ENCODE results near the gene NHERF1. TPM values are rescaled to one million over a fixed set of nuclear protein-coding genes. Genes with fewer than 3 reads are reported as not detected.
A peak's percentile ranks its signal among the peaks of the same experiment; 100 is the strongest.

The NHERF1 gene
- polyA plus RNA-seq, 1 donor (not counting 4 experiments of a cell fraction or from before 2014, with no cell fraction given) = 45.6 TPM

DNA sequence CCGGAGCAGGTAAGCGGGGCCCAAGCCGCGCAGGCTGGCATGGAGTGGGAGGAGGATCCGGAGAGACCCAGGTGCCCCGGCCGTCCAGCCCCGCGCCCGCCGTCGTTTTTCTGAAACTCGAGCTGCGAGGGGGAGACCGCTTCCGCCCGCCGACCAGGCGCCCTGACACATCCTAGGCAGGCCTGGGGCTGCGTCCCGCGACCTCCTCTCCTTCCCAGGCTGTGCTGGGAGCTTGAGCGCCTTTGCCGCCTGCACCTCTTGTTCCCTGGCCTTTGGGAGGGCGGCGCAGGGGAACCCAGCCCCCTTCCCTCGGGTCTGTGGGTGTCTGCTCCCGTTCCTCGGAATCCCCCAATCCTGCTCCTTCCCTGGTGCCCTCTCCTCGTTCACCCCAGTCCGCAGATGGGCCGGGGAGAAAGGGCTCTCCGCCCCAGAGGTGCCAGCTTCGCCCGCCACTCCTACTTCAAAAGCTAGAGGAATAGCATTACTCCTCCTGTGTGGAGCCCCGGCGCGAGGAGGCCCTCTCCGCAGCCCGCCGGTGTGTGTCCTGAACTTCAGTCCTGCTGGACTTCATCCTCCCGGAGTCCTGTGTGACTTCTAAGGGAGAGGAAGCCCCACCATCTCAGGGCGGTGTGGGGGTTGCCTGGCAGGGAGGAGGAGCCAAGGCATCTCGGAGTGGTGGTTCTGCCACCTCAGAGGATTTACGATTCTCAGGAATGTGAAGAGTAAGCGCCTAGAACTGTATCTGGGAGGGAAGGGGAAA lies 1.0 kb downstream of the NHERF1 start:
- H3K9me3 ChIP-seq (ENCODE audit: control insufficient read depth, low read depth, low read length) = no peaks in the 10 kb centered on the region
- no peak for TF ChIP-seq EZH2 (IDR thresholded peaks at IDR 0.05; ENCODE audit: low read length)
- TF ChIP-seq, protein P1, sequence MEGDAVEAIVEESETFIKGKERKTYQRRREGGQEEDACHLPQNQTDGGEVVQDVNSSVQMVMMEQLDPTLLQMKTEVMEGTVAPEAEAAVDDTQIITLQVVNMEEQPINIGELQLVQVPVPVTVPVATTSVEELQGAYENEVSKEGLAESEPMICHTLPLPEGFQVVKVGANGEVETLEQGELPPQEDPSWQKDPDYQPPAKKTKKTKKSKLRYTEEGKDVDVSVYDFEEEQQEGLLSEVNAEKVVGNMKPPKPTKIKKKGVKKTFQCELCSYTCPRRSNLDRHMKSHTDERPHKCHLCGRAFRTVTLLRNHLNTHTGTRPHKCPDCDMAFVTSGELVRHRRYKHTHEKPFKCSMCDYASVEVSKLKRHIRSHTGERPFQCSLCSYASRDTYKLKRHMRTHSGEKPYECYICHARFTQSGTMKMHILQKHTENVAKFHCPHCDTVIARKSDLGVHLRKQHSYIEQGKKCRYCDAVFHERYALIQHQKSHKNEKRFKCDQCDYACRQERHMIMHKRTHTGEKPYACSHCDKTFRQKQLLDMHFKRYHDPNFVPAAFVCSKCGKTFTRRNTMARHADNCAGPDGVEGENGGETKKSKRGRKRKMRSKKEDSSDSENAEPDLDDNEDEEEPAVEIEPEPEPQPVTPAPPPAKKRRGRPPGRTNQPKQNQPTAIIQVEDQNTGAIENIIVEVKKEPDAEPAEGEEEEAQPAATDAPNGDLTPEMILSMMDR (optimal IDR thresholded peaks at IDR 0.05 in 1 of 3, IDR thresholded peaks at IDR 0.05 in 1 of 3, conservative IDR thresholded peaks at IDR 0.05 in 1 of 3; ENCODE audit: extremely low read depth in 1 of 3, insufficient read depth in 2 of 3, low read length in 3 of 3) = no peak
- peak overlapping the region; percentile 62 for H2AFZ ChIP-seq (ENCODE audit: control insufficient read depth, low read length)
- H3K4me3 ChIP-seq (ENCODE audit: control insufficient read depth in 2 of 3, extremely low read depth in 1 of 3, insufficient read depth in 2 of 3, low read depth in 1 of 3, low read length in 3 of 3) = peak overlapping the region; percentile 81 to 93 (median 88)
- no peak for FAIRE-seq
- DNase-seq (ENCODE audit: low read depth, low spot score) = no peak
- no peaks in the 10 kb centered on the region for H4K20me1 ChIP-seq (ENCODE audit: control insufficient read depth, extremely low read depth, insufficient read depth, low read length)
- H3K79me2 ChIP-seq (ENCODE audit: control insufficient read depth, insufficient read depth, low read length) = peaks cover 48% of the 10 kb centered on the region
- peak overlapping the region; percentile 95 for H3K4me2 ChIP-seq (ENCODE audit: control insufficient read depth, extremely low read depth, insufficient read depth, low read depth, low read length)
- H3K9ac ChIP-seq (ENCODE audit: control insufficient read depth, extremely low read depth, insufficient read depth, low read length) = peak overlapping the region; percentile 73
- no peaks in the 10 kb centered on the region for H3K27me3 ChIP-seq (ENCODE audit: control insufficient read depth, extremely low read depth, insufficient read depth, low read length)
- dilution Hi-C loops (cut with MboI; ENCODE audit: extremely low pct_ligation_motif_present, low sequenced_read_pairs) = no loop called here
- no peaks in the 10 kb centered on the region for H3K36me3 ChIP-seq (ENCODE audit: control insufficient read depth in 2 of 2, extremely low read depth in 1 of 2, insufficient read depth in 2 of 2, low read length in 2 of 2)
- peaks cover 20% of the 10 kb centered on the region for H3K4me1 ChIP-seq (ENCODE audit: control insufficient read depth, extremely low read depth, insufficient read depth, low read length)
- peak overlapping the region; percentile 58 for H3K27ac ChIP-seq (ENCODE audit: control insufficient read depth, insufficient read depth, low read length)
- H3K9me1 ChIP-seq (ENCODE audit: control insufficient read depth, extremely low read depth, insufficient read depth, low read length) = peaks cover 5% of the 10 kb centered on the region

DNA sequence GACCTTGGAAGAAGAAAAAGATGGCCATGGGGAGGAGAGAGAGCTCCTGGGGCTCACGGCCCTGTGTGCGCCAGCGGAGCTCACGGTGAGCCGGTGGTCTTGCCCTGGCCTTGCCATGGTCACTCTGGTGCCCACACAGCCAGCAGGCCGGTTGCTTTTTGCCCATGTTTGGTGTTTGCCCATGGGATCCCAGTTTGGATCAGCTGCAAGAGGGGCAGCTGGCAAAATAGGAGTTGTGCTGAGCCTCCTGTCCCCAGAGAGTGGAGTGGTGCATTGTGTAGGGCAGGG lies 1.6 kb downstream of the NHERF1 start:
- Histone ChIP-seq H3K79me2 (ENCODE audit: control insufficient read depth, insufficient read depth, low read length) (peaks cover 52% of the 10 kb centered on the region), H3K4me2 (ENCODE audit: control insufficient read depth, extremely low read depth, insufficient read depth, low read depth, low read length) (peak overlapping the region; percentile 95), H3K9me3 (ENCODE audit: control insufficient read depth, low read depth, low read length) (no peaks in the 10 kb centered on the region), H3K9ac (ENCODE audit: control insufficient read depth, extremely low read depth, insufficient read depth, low read length) (peak overlapping the region; percentile 73), H3K4me3 (ENCODE audit: control insufficient read depth in 2 of 3, extremely low read depth in 1 of 3, insufficient read depth in 2 of 3, low read depth in 1 of 3, low read length in 3 of 3) (peak overlapping the region; percentile 81 to 93 (median 88)), H3K27ac (ENCODE audit: control insufficient read depth, insufficient read depth, low read length) (no peak overlapping the region), H3K36me3 (ENCODE audit: control insufficient read depth in 2 of 2, extremely low read depth in 1 of 2, insufficient read depth in 2 of 2, low read length in 2 of 2) (no peaks in the 10 kb centered on the region), H3K27me3 (ENCODE audit: control insufficient read depth, extremely low read depth, insufficient read depth, low read length) (no peaks in the 10 kb centered on the region), H4K20me1 (ENCODE audit: control insufficient read depth, extremely low read depth, insufficient read depth, low read length) (no peaks in the 10 kb centered on the region), H2AFZ (ENCODE audit: control insufficient read depth, low read length) (no peak overlapping the region), H3K4me1 (ENCODE audit: control insufficient read depth, extremely low read depth, insufficient read depth, low read length) (peaks cover 16% of the 10 kb centered on the region), H3K9me1 (ENCODE audit: control insufficient read depth, extremely low read depth, insufficient read depth, low read length) (peaks cover 5% of the 10 kb centered on the region)
- FAIRE-seq = no peak
- DNase-seq (ENCODE audit: low read depth, low spot score) = no peak
- dilution Hi-C loops (cut with MboI; ENCODE audit: extremely low pct_ligation_motif_present, low sequenced_read_pairs) = no loop called here
- no peak for TF ChIP-seq EZH2 (IDR thresholded peaks at IDR 0.05; ENCODE audit: low read length)
- TF ChIP-seq, protein P1 (optimal IDR thresholded peaks at IDR 0.05 in 1 of 3, IDR thresholded peaks at IDR 0.05 in 1 of 3, conservative IDR thresholded peaks at IDR 0.05 in 1 of 3; ENCODE audit: extremely low read depth in 1 of 3, insufficient read depth in 2 of 3, low read length in 3 of 3) = no peak
